Measurements from ENCODE around the gene DOHH. TPM values are rescaled to one million over a fixed set of nuclear protein-coding genes. Genes with fewer than 3 reads are reported as not detected.

Gene DOHH
- total and polyA plus RNA-seq, 9 of the 15 experiments (the other 6 are each of a cell fraction or from before 2014, with no cell fraction given), result 0.14 to 47.2 (median 5.1) TPM

- TF ChIP-seq AFF1 (IDR thresholded peaks at IDR 0.05; ENCODE audit: low read depth in 1 of 2, partially characterized antibody in 2 of 2), result no peak
- no peak for TF ChIP-seq ZNF76 (CRISPR knock-in tag; IDR thresholded peaks at IDR 0.05; ENCODE audit: borderline replicate concordance)
- TF ChIP-seq CREB1 (IDR thresholded peaks at IDR 0.05), result no peak
- TF ChIP-seq CREB1 (CRISPR knock-in tag; IDR thresholded peaks at IDR 0.05), result no peak; the same call in 1 of the 2 replicates
- no peak for TF ChIP-seq ELK3 (CRISPR knock-in tag; IDR thresholded peaks at IDR 0.05)
- TF ChIP-seq ADNP (tag; IDR thresholded peaks at IDR 0.05), result no peak
- TF ChIP-seq TCF3 (CRISPR knock-in tag; IDR thresholded peaks at IDR 0.05), result no peak
- TF ChIP-seq NCOA6 (IDR thresholded peaks at IDR 0.05), result no peak
These were observed 7.1 kb upstream of the DOHH start (continued) for GRCh38 chr19:3507371-3508120.
